DOHH2 (cell line): Measurements from ENCODE around the gene VCL.

Source experiments
- H3F3A ChIP-seq: fragments of 200-600 bp; sonication (generic), shearing (Covaris generic); 2 replicates; pipeline ENCODE4 v1.6.0; 2016; ENCODE audit warnings: antibody characterized with exemption, mild to moderate bottlenecking; ENCODE audit not compliant: control insufficient read depth, insufficient read depth
- H3K27ac ChIP-seq: fragments of 200-600 bp; sonication (generic); 2 replicates; pipeline ENCODE4 v1.5.1; 2014; ENCODE audit warnings: low read depth, mild to moderate bottlenecking, low read length, moderate library complexity
- H3K27me3 ChIP-seq: fragments of 200-600 bp; sonication (generic); 2 replicates; pipeline ENCODE4 v1.6.1; 2014; ENCODE audit warnings: mild to moderate bottlenecking, low read length, mixed read lengths; ENCODE audit not compliant: control insufficient read depth
- H3K36me3 ChIP-seq: fragments of 200-600 bp; sonication (generic); 2 replicates; pipeline ENCODE4 v1.6.1; 2014; ENCODE audit warnings: mild to moderate bottlenecking, low read length, moderate library complexity, mixed read lengths; ENCODE audit not compliant: control insufficient read depth
- H3K4me1 ChIP-seq: fragments of 200-600 bp; sonication (generic); 2 replicates; pipeline ENCODE4 v1.6.1; 2014; ENCODE audit warnings: mild to moderate bottlenecking, low read length, mixed read lengths; ENCODE audit not compliant: control insufficient read depth
- H3K4me2 ChIP-seq: fragments of 200-600 bp; sonication (generic); 2 replicates; pipeline ENCODE4 v1.6.0; 2014; ENCODE audit warnings: mild to moderate bottlenecking, low read length, moderate library complexity
- H3K4me3 ChIP-seq: fragments of 200-600 bp; sonication (generic); 2 replicates; pipeline ENCODE4 v1.5.1; 2014; ENCODE audit warnings: mild to moderate bottlenecking, low read length, mixed read lengths
- H3K79me2 ChIP-seq: fragments of 200-600 bp; sonication (generic); 2 replicates; pipeline ENCODE4 v1.6.1; 2014; ENCODE audit warnings: mild to moderate bottlenecking, low read length, mixed read lengths; ENCODE audit not compliant: control insufficient read depth
- H3K9me2 ChIP-seq: fragments of 200-600 bp; sonication (generic); replicated peaks from 2 replicates; pipeline ENCODE4 v1.6.1; 2014; ENCODE audit warnings: mild to moderate bottlenecking, low read length, mixed read lengths; ENCODE audit not compliant: control insufficient read depth
- H3K9me3 ChIP-seq: fragments of 200-600 bp; sonication (generic); 2 replicates; pipeline ENCODE4 v1.6.1; 2014; ENCODE audit warnings: antibody characterized with exemption, low read length, mixed read lengths; ENCODE audit not compliant: control insufficient read depth, insufficient read depth
- H4K20me1 ChIP-seq: fragments of 200-600 bp; sonication (generic); 2 replicates; pipeline ENCODE4 v1.6.0; 2014; ENCODE audit warnings: low read depth, mild to moderate bottlenecking, antibody characterized with exemption, low read length, moderate library complexity; ENCODE audit not compliant: control insufficient read depth, insufficient read depth
- EZH2phosphoT487 ChIP-seq: fragments of 200-600 bp; sonication (generic); IDR thresholded peaks from 2 replicates; pipeline ENCODE4 v1.6.1; 2017; ENCODE audit warnings: borderline replicate concordance, mild to moderate bottlenecking, antibody characterized with exemption, low read length, moderate library complexity, mixed read lengths
- TF ChIP-seq, protein P1 (sequence below): fragments of 200-600 bp; sonication (generic); IDR thresholded peaks from one replicate; pipeline ENCODE4 v1.5.1; 2014; ENCODE audit warnings: antibody characterized with exemption, mild to moderate bottlenecking, low read depth, low read length; ENCODE audit not compliant: poor library complexity, severe bottlenecking

The VCL gene

DNA sequence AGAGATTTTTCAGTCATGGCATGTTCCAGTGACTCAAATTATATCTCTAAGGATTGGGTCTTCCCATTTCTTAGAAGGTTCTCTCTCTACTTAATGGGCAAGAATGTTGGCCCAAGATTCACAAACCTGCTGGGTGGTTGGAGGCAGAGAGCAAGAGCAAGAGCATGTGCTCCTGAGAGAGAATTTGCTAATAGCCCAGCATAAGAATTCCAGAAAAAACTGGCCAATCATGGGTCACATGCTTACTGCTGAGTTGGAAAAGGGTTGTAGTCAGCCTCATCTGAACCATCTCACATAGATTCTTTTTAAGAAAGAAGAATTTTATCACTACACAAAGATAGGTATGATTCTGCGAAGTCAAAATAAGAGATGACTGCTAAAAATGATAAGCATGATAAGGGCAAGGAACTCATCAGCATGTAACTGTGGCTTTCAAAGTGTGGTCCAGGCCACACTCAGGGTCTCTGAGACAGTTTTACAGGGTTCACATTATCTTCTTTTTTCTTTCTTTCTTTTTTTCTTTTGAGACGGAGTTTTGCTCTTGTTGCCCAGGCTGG lies 8.2 kb upstream of the VCL start:
- Histone ChIP-seq H4K20me1 (no peaks in the 10 kb centered on the region), H3K79me2 (no peaks in the 10 kb centered on the region), H3K27me3 (no peaks in the 10 kb centered on the region), H3K27ac (no peak overlapping the region), H3K9me2 (no peaks in the 10 kb centered on the region), H3K4me1 (peaks cover 43% of the 10 kb centered on the region), H3K9me3 (no peaks in the 10 kb centered on the region), H3K4me3 (no peak overlapping the region), H3F3A (peaks cover 12% of the 10 kb centered on the region), H3K36me3 (no peaks in the 10 kb centered on the region), H3K4me2 (no peak overlapping the region)
- TF ChIP-seq, protein P1, sequence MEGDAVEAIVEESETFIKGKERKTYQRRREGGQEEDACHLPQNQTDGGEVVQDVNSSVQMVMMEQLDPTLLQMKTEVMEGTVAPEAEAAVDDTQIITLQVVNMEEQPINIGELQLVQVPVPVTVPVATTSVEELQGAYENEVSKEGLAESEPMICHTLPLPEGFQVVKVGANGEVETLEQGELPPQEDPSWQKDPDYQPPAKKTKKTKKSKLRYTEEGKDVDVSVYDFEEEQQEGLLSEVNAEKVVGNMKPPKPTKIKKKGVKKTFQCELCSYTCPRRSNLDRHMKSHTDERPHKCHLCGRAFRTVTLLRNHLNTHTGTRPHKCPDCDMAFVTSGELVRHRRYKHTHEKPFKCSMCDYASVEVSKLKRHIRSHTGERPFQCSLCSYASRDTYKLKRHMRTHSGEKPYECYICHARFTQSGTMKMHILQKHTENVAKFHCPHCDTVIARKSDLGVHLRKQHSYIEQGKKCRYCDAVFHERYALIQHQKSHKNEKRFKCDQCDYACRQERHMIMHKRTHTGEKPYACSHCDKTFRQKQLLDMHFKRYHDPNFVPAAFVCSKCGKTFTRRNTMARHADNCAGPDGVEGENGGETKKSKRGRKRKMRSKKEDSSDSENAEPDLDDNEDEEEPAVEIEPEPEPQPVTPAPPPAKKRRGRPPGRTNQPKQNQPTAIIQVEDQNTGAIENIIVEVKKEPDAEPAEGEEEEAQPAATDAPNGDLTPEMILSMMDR: no peak

DNA sequence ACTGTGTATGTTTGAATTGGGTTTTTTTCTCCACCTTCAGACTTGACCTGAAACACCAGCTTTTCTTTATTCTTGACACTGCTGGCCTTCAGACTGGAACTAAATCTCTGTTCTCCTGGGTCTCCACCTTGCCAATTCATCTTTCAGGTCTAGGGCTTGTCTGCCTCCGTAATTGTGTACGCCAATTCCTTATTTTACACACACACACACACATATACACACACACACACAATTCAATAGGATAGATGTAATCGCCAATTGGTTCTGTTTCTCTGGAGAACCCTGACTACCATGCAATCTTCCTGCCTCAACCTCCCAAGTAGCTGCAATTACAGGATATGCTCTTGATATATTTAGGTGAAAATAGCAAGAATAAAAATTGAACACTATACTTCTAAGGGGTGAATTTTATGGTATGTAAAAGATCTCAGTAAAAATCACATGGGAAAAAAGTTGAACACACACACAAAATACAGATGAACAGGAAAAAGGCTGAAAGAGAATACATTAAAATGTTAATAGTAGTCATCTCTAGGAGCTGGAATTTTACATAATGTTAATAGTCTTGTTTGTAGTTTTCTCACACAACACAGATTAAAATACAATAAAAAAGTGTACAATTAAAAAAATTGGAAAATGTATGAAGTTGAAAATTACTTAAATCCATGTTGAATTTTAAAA lies 6.6 kb upstream of the VCL start:
- H3K36me3 ChIP-seq: no peaks in the 10 kb centered on the region
- peaks cover 12% of the 10 kb centered on the region for H3F3A ChIP-seq
- peaks cover 46% of the 10 kb centered on the region for H3K4me1 ChIP-seq
- H3K4me2 ChIP-seq: peak overlapping the region; percentile 80
- no peaks in the 10 kb centered on the region for H3K9me3 ChIP-seq
- H4K20me1 ChIP-seq: no peaks in the 10 kb centered on the region
- no peaks in the 10 kb centered on the region for H3K9me2 ChIP-seq
- no peaks in the 10 kb centered on the region for H3K79me2 ChIP-seq
- TF ChIP-seq EZH2phosphoT487: no peak
- TF ChIP-seq, protein P1: no peak
- no peaks in the 10 kb centered on the region for H3K27me3 ChIP-seq
- peak overlapping the region; percentile 35 for H3K27ac ChIP-seq
- peak overlapping the region; percentile 52 for H3K4me3 ChIP-seq

DNA sequence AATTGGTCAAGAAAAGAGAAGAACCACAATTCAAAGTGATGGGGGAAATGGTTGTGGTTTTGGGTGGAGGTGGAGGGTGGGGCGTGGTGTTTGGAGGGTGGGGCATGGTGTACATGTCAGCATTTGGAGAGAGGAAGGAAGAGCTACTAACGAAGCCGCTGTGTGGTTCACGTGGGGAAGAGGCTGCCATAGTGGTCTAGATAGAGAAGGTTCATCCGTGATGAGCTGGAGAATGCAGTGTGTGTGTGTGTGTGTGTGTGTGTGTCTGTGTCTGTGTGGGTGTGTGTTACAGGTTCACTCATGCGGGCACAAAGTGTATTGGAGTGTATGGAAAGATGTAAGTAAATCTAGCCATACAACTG lies 6.1 kb upstream of the VCL start:
- peak overlapping the region; percentile 52 for H3K4me3 ChIP-seq
- peak overlapping the region; percentile 38; the same call in 1 of the 2 replicates for H3K27ac ChIP-seq
- no peak for TF ChIP-seq EZH2phosphoT487
- TF ChIP-seq, protein P1: no peak
- H3K4me1 ChIP-seq: peaks cover 43% of the 10 kb centered on the region
- no peaks in the 10 kb centered on the region for H3K36me3 ChIP-seq
- no peaks in the 10 kb centered on the region for H3K9me2 ChIP-seq
- H3F3A ChIP-seq: peaks cover 12% of the 10 kb centered on the region
- no peaks in the 10 kb centered on the region for H4K20me1 ChIP-seq
- no peaks in the 10 kb centered on the region for H3K27me3 ChIP-seq
- H3K79me2 ChIP-seq: no peaks in the 10 kb centered on the region
- no peaks in the 10 kb centered on the region for H3K9me3 ChIP-seq
- peak overlapping the region; percentile 80 for H3K4me2 ChIP-seq
